Gastrocnemius medialis (tissue), 4 donors: ENCODE measurements around the gene TRIM47.

ENCODE experiments used
- CTCF ChIP-seq, 5 experiments: fragments of 450-650 bp in 3 of 5; fragments of 200-600 bp in 2 of 5; sonication (generic) in 2 of 5; IDR thresholded peaks in 4 of 5; conservative IDR thresholded peaks in 1 of 5; 1 replicate in 4 of 5; 2 replicates in 1 of 5; pipeline ENCODE4 v1.5.1; 2016 to 2019; ENCODE audit warnings: antibody characterized with exemption in 5 of 5, mild to moderate bottlenecking in 3 of 5, moderate library complexity in 3 of 5
- POLR2A ChIP-seq, 2 donors: fragments of 450-650 bp; IDR thresholded peaks; one replicate each; pipeline ENCODE4 v1.6.1; 2017; ENCODE audit warnings: antibody characterized with exemption in 2 of 2, mild to moderate bottlenecking in 2 of 2, moderate library complexity in 2 of 2

GRCh38 chr17:75844530-75845057, 33.8 kb downstream of the TRIM47 start:
- TF ChIP-seq CTCF (IDR thresholded peaks at IDR 0.05 in 4 of 5, conservative IDR thresholded peaks at IDR 0.05 in 1 of 5) (no peak), POLR2A (IDR thresholded peaks at IDR 0.05) (no peak)
